GM12874 (cell line): ENCODE results near the gene DIAPH3.

ENCODE experiments used
- CTCF ChIP-seq: IDR thresholded peaks from 2 replicates; pipeline ENCODE4 v1.5.1; 2011; ENCODE audit warnings: low read depth, mild to moderate bottlenecking, control low read depth, low read length, moderate library complexity; ENCODE audit not compliant: insufficient read depth

Gene DIAPH3

GRCh38 chr13:60178327-60178726, 14.6 kb upstream of the DIAPH3 start:
- TF ChIP-seq CTCF, result no peak

GRCh38 chr13:60175571-60175970, 11.8 kb upstream of the DIAPH3 start:
- TF ChIP-seq CTCF, result no peak

GRCh38 chr13:60174113-60174512, 10.4 kb upstream of the DIAPH3 start:
- no peak for TF ChIP-seq CTCF

- no peak for TF ChIP-seq CTCF
Measured at GRCh38 chr13:60172111-60172510, 8.4 kb upstream of the DIAPH3 start.

GRCh38 chr13:60170414-60170813, 6.7 kb upstream of the DIAPH3 start:
- TF ChIP-seq CTCF, result no peak

- no peak for TF ChIP-seq CTCF
Measured at GRCh38 chr13:60169239-60170031, 5.7 kb upstream of the DIAPH3 start.

- no peak for TF ChIP-seq CTCF
Measured at GRCh38 chr13:60167121-60167520, 3.4 kb upstream of the DIAPH3 start.
